Prostate gland (tissue), 2 donors: ENCODE measurements around the gene DRC1.

Experiments used
- CTCF ChIP-seq, 4 experiments: fragments of 200-600 bp in 2 of 4; fragments of 450-650 bp in 2 of 4; sonication (generic) in 2 of 4; IDR thresholded peaks; 1 replicate in 3 of 4; 2 replicates in 1 of 4; pipeline ENCODE4 v1.5.1; 2016 to 2019; ENCODE audit warnings: antibody characterized with exemption in 4 of 4, mild to moderate bottlenecking in 2 of 4, moderate library complexity in 2 of 4
- POLR2AphosphoS5 ChIP-seq: sonication (generic); formaldehyde crosslinking; IDR thresholded peaks from one replicate; pipeline ENCODE4 v1.6.1; 2017; ENCODE audit warnings: antibody characterized with exemption

- TF ChIP-seq CTCF (IDR thresholded peaks at IDR 0.05) (no peak), POLR2AphosphoS5 (no peak)
Observed at GRCh38 chr2:26489213-26489850, 87.6 kb downstream of the DRC1 start.
